H1 (cell line): ENCODE data around the gene VPS13D. TPM values are rescaled to one million over a fixed set of nuclear protein-coding genes. Genes with fewer than 3 reads are reported as not detected.

Source experiments
- CHD7 ChIP-seq: fragments of 300-600 bp; sonication (generic); IDR thresholded peaks from 2 replicates; pipeline ENCODE4 v1.7.1; 2012; ENCODE audit warnings: low read length, moderate library complexity, mild to moderate bottlenecking, inconsistent platforms; ENCODE audit not compliant: insufficient replicate concordance
- RBBP5 ChIP-seq: IDR thresholded peaks from 2 replicates; pipeline ENCODE4 v1.7.1; 2012; ENCODE audit warnings: low read depth, mild to moderate bottlenecking, inconsistent platforms, low read length, moderate library complexity, borderline replicate concordance
- SP2 ChIP-seq: IDR thresholded peaks from 2 replicates; pipeline ENCODE4 v1.6.1; 2012; ENCODE audit warnings: mild to moderate bottlenecking, low read length, inconsistent platforms
- polyA plus RNA-seq, 7 experiments: library from polyadenylated mRNA; depleted of rRNA in 3 of 7; stranded (reverse) in 5 of 7; unstranded in 2 of 7; fragments of >200 nt in 5 of 7; fragments of 200-250 nt in 2 of 7; gene quantifications; 1 replicate in 5 of 7; 2 replicates in 1 of 7; 4 replicates in 1 of 7; pipeline versions ENCODE4 v1.2.1 to v1.2.3, GENCODE V29; 2011 to 2013; ENCODE audit warnings: missing spikeins in 2 of 7, mixed read lengths in 2 of 7
- total RNA-seq: library from RNA; stranded (reverse); fragmentation: NEBNext Ultra II Directional; extraction: Animal tissue kit (Norgen Biotek cat#: 25700); gene quantifications from 2 replicates; pipeline ENCODE4 v1.2.1, GENCODE V29; 2021
- TF ChIP-seq, protein P1 (sequence below): IDR thresholded peaks from 2 replicates; pipeline ENCODE4 v1.6.1; 2012; ENCODE audit warnings: inconsistent platforms

VPS13D gene
- total and polyA plus RNA-seq, 2 of the 8 experiments (the other 6 are each of a cell fraction or from before 2014, with no cell fraction given), result 10.9 to 31.2 TPM

- TF ChIP-seq, protein P1, sequence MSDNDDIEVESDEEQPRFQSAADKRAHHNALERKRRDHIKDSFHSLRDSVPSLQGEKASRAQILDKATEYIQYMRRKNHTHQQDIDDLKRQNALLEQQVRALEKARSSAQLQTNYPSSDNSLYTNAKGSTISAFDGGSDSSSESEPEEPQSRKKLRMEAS, result no peak
- TF ChIP-seq RBBP5 (no peak), CHD7 (no peak), SP2 (no peak)
- TF ChIP-seq, all 59 proteins: peak for 0
Observed at GRCh38 chr1:12206792-12207424, 22.9 kb upstream of the VPS13D start (continued).
